Keratinocyte (primary cell): Measurements from ENCODE around the gene LSAMP. TPM values are rescaled to one million over a fixed set of nuclear protein-coding genes. Genes with fewer than 3 reads are reported as not detected.

Experiments
- DNase-seq: peaks from one replicate; pipeline ENCODE4 v3.0.0-alpha.2; 2011; ENCODE audit warnings: low read depth, missing footprints, low spot score
- FAIRE-seq: peaks from 2 replicates; lab custom pipeline; 2011; peaks lifted over from hg19 to GRCh38; lab: Jason Lieb, UNC
- H2AFZ ChIP-seq: 2 replicates; pipeline ENCODE4 v1.6.0; 2012; ENCODE audit warnings: low read length, control low read depth, inconsistent platforms; ENCODE audit not compliant: control insufficient read depth
- H3K27ac ChIP-seq: 2 replicates; pipeline ENCODE4 v1.5.1; 2011; ENCODE audit warnings: low read length; ENCODE audit not compliant: control insufficient read depth, insufficient read depth
- H3K27me3 ChIP-seq: 3 replicates; pipeline ENCODE4 v1.6.0; 2011; ENCODE audit warnings: low read length; ENCODE audit not compliant: control insufficient read depth, insufficient read depth; ENCODE audit errors: extremely low read depth
- H3K36me3 ChIP-seq, 2 experiments: 2 replicates in 1 of 2; 3 replicates in 1 of 2; pipeline ENCODE4 v1.5.1; 2011; ENCODE audit warnings: low read length in 2 of 2, mild to moderate bottlenecking in 1 of 2; ENCODE audit not compliant: control insufficient read depth in 2 of 2, insufficient read depth in 2 of 2; ENCODE audit errors: extremely low read depth in 1 of 2
- H3K4me1 ChIP-seq: 3 replicates; pipeline ENCODE4 v1.5.1; 2011; ENCODE audit warnings: low read length; ENCODE audit not compliant: control insufficient read depth, insufficient read depth; ENCODE audit errors: extremely low read depth
- H3K4me2 ChIP-seq: 3 replicates; pipeline ENCODE4 v1.6.0; 2011; ENCODE audit warnings: low read depth, low read length; ENCODE audit not compliant: control insufficient read depth, insufficient read depth; ENCODE audit errors: extremely low read depth
- H3K4me3 ChIP-seq, 3 experiments: fragments of 200-600 bp in 1 of 3; sonication (generic) in 1 of 3; 2 replicates in 2 of 3; 3 replicates in 1 of 3; pipeline ENCODE4 v1.5.1; 2011 to 2016; ENCODE audit warnings: low read length in 3 of 3, mild to moderate bottlenecking in 3 of 3, control low read depth in 2 of 3, inconsistent platforms in 1 of 3, low read depth in 1 of 3, mixed read lengths in 1 of 3, mixed run types in 1 of 3, moderate library complexity in 1 of 3; ENCODE audit not compliant: control insufficient read depth in 2 of 3, insufficient read depth in 2 of 3; ENCODE audit errors: extremely low read depth in 1 of 3
- H3K79me2 ChIP-seq: 2 replicates; pipeline ENCODE4 v1.6.0; 2012; ENCODE audit warnings: low read length; ENCODE audit not compliant: control insufficient read depth, insufficient read depth
- H3K9ac ChIP-seq: 3 replicates; pipeline ENCODE4 v1.6.0; 2011; ENCODE audit warnings: low read length; ENCODE audit not compliant: control insufficient read depth, insufficient read depth; ENCODE audit errors: extremely low read depth
- H3K9me1 ChIP-seq: 3 replicates; pipeline ENCODE4 v1.6.0; 2011; ENCODE audit warnings: low read length; ENCODE audit not compliant: control insufficient read depth, insufficient read depth; ENCODE audit errors: extremely low read depth
- H3K9me3 ChIP-seq: 2 replicates; pipeline ENCODE4 v1.5.1; 2012; ENCODE audit warnings: low read depth, low read length; ENCODE audit not compliant: control insufficient read depth
- H4K20me1 ChIP-seq: 3 replicates; pipeline ENCODE4 v1.6.0; 2011; ENCODE audit warnings: low read length; ENCODE audit not compliant: control insufficient read depth, insufficient read depth; ENCODE audit errors: extremely low read depth
- EZH2 ChIP-seq: IDR thresholded peaks from one replicate; pipeline ENCODE4 v1.6.1; 2012; ENCODE audit warnings: inconsistent platforms, mild to moderate bottlenecking, low read length, moderate library complexity
- dilution Hi-C: fragments of 300-500 bp; cut with MboI; formaldehyde crosslinking; loops from one replicate; pipeline ENCODE4 v1.7.0; 2020; ENCODE audit warnings: low sequenced_read_pairs; ENCODE audit not compliant: extremely low pct_ligation_motif_present
- polyA plus RNA-seq, 5 experiments: library from polyadenylated mRNA; depleted of rRNA in 3 of 5; stranded (reverse) in 3 of 5; stranded (forward) in 1 of 5; unstranded in 1 of 5; fragments of >200 nt; gene quantifications; 1 replicate in 1 of 5; 2 replicates in 3 of 5; 3 replicates in 1 of 5; pipeline versions ENCODE4 v1.2.1 to v1.2.3, GENCODE V29; 2011 to 2012; ENCODE audit warnings: missing spikeins in 2 of 5, low read depth in 1 of 5, low replicate concordance in 1 of 5
- TF ChIP-seq, protein P1 (sequence below), 3 experiments: IDR thresholded peaks in 1 of 3; conservative IDR thresholded peaks in 1 of 3; optimal IDR thresholded peaks in 1 of 3; 2 replicates in 2 of 3; 3 replicates in 1 of 3; pipeline versions ENCODE3 to v1.5.1; 2011; ENCODE audit warnings: low read length in 3 of 3, mild to moderate bottlenecking in 3 of 3, moderate library complexity in 2 of 3, control low read depth in 1 of 3, inconsistent platforms in 1 of 3; ENCODE audit not compliant: insufficient read depth in 2 of 3; ENCODE audit errors: extremely low read depth in 1 of 3

The LSAMP gene
- polyA plus RNA-seq, 1 donor (not counting 4 experiments of a cell fraction or from before 2014, with no cell fraction given): 0.12 TPM

DNA sequence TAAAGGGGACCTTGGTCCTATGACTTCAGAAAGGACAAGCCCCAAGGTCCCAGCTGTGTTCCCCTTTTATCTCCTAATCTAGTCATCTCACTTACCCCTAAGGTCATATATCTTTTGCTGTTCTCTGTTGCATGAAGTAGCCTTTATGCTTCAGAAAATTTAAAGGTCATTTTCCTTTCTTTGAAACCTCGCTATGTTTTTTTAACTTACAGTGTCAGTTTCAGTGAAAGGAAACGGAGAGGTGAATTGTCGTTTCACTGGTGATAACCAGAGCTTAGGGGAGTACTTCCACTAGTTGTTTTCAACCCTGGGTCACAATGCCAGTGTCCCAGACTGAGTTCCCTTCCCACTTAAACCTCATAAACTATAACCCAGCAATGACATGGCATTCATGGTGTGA lies 464.6 kb downstream of the LSAMP start:
- Histone ChIP-seq H3K4me3 (no peak overlapping the region), H3K79me2 (no peaks in the 10 kb centered on the region), H3K4me1 (no peaks in the 10 kb centered on the region), H2AFZ (no peak overlapping the region), H3K9me1 (no peaks in the 10 kb centered on the region), H3K36me3 (no peaks in the 10 kb centered on the region), H3K9me3 (no peaks in the 10 kb centered on the region), H3K4me2 (no peak overlapping the region), H3K27ac (no peak overlapping the region), H4K20me1 (no peaks in the 10 kb centered on the region), H3K27me3 (no peaks in the 10 kb centered on the region), H3K9ac (no peak overlapping the region)
- no peak for FAIRE-seq
- TF ChIP-seq, protein P1, sequence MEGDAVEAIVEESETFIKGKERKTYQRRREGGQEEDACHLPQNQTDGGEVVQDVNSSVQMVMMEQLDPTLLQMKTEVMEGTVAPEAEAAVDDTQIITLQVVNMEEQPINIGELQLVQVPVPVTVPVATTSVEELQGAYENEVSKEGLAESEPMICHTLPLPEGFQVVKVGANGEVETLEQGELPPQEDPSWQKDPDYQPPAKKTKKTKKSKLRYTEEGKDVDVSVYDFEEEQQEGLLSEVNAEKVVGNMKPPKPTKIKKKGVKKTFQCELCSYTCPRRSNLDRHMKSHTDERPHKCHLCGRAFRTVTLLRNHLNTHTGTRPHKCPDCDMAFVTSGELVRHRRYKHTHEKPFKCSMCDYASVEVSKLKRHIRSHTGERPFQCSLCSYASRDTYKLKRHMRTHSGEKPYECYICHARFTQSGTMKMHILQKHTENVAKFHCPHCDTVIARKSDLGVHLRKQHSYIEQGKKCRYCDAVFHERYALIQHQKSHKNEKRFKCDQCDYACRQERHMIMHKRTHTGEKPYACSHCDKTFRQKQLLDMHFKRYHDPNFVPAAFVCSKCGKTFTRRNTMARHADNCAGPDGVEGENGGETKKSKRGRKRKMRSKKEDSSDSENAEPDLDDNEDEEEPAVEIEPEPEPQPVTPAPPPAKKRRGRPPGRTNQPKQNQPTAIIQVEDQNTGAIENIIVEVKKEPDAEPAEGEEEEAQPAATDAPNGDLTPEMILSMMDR (optimal IDR thresholded peaks at IDR 0.05 in 1 of 3, IDR thresholded peaks at IDR 0.05 in 1 of 3, conservative IDR thresholded peaks at IDR 0.05 in 1 of 3; ENCODE audit: extremely low read depth in 1 of 3, insufficient read depth in 2 of 3, low read length in 3 of 3): no peak
- TF ChIP-seq EZH2: no peak
- DNase-seq: no peak
- dilution Hi-C loops: no loop called here

DNA sequence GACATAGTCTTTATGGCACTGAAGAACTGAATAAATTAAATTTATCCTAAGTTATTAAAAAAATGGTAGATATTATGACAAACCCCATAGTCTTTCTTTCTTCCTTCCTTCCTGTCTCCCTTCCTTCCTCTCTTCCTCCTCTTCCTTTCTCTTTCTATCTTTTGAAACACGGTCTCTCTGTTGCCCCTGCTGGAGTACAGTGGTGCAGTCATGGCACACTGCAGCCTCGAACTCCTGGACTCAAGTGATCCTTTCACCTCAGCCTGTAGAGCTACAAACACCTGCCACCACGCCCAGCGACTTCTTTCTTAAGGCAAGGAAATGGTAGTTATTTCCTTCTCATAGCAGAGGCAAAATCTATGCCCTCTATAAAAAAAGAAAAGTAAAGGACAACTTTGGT lies 467.4 kb downstream of the LSAMP start:
- dilution Hi-C loops: no loop called here
- no peak overlapping the region for H2AFZ ChIP-seq
- H3K9ac ChIP-seq: no peak overlapping the region
- H3K27me3 ChIP-seq: no peaks in the 10 kb centered on the region
- TF ChIP-seq EZH2: no peak
- TF ChIP-seq, protein P1 (optimal IDR thresholded peaks at IDR 0.05 in 1 of 3, IDR thresholded peaks at IDR 0.05 in 1 of 3, conservative IDR thresholded peaks at IDR 0.05 in 1 of 3; ENCODE audit: extremely low read depth in 1 of 3, insufficient read depth in 2 of 3, low read length in 3 of 3): no peak
- H3K4me2 ChIP-seq: no peak overlapping the region
- FAIRE-seq (no peak), DNase-seq (no peak)
- H3K79me2 ChIP-seq: no peaks in the 10 kb centered on the region
- no peaks in the 10 kb centered on the region for H3K4me1 ChIP-seq
- no peak overlapping the region for H3K4me3 ChIP-seq
- H3K27ac ChIP-seq: no peak overlapping the region
- no peaks in the 10 kb centered on the region for H4K20me1 ChIP-seq
- H3K9me3 ChIP-seq: no peaks in the 10 kb centered on the region
- no peaks in the 10 kb centered on the region for H3K9me1 ChIP-seq
- H3K36me3 ChIP-seq: no peaks in the 10 kb centered on the region
